DOHH2 (cell line): Measurements from ENCODE around the gene ATF5.
"Not testable (repeated sequence)": the region's sequence is repeated elsewhere in the genome, so short reads cannot be mapped to it uniquely, and the experiment has no call there.

Experiments used
- CTCF ChIP-seq: fragments of 200-600 bp; sonication (generic); IDR thresholded peaks from one replicate; pipeline ENCODE4 v1.5.1; 2014; ENCODE audit warnings: antibody characterized with exemption, mild to moderate bottlenecking, low read depth, low read length; ENCODE audit not compliant: poor library complexity, severe bottlenecking
- EZH2phosphoT487 ChIP-seq: fragments of 200-600 bp; sonication (generic); IDR thresholded peaks from 2 replicates; pipeline ENCODE4 v1.6.1; 2017; ENCODE audit warnings: borderline replicate concordance, mild to moderate bottlenecking, antibody characterized with exemption, low read length, moderate library complexity, mixed read lengths

DNA sequence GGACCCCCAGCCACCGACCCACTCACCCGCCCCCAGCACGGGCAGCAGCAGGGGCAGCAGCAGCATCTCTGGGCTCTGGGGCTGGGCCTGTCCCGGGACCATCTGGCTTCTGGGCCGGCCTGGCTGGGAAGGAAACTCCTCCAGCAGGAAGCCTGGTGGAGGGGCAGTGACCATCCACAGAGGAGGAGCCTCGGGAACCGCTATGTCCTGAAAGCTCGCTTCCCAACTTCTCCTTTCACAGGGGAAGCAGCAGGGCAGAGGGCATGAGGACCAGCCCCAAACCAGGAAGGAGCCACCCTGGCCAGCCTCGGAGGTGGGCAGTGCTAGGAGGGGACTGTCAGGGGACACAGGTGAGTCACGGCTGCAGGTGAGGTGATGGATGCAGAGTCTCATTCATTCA, 32.0 kb downstream of the ATF5 start, which contains the start of gene SIGLEC11:
- not testable (repeated sequence) for TF ChIP-seq EZH2phosphoT487, CTCF
